ENCODE measurements around the gene TTLL6. TPM values are rescaled to one million over a fixed set of nuclear protein-coding genes. Genes with fewer than 3 reads are reported as not detected.

TTLL6 gene
- total and polyA plus RNA-seq, 4 donors: 0.94 to 2.8 (median 1.6) TPM

GRCh38 chr17:48819466-48819865, 2.4 kb upstream of the TTLL6 start:
- H3K9me3 ChIP-seq (ENCODE audit: control insufficient read depth in 4 of 4, insufficient read depth in 3 of 4, low read length in 3 of 4): no peaks in the 10 kb centered on the region
- WGBS, 2 donors: 85 to 88% methylated on average over 11 of the region's 11 CpGs
- no peak for DNase-seq
- no peak for TF ChIP-seq CTCF (IDR thresholded peaks at IDR 0.05; ENCODE audit: control extremely low read depth, extremely low read depth)
- no peaks in the 10 kb centered on the region for H3K36me3 ChIP-seq (ENCODE audit: control insufficient read depth in 4 of 4, insufficient read depth in 4 of 4, low read length in 4 of 4)
- no peak overlapping the region for H3K27ac ChIP-seq (ENCODE audit: low read depth in 1 of 2, low read length in 1 of 2)
- no peak overlapping the region for H3K4me3 ChIP-seq
- H3K4me1 ChIP-seq (ENCODE audit: control insufficient read depth in 5 of 5, insufficient read depth in 5 of 5, low read length in 5 of 5): peaks cover 0 to 8% (median 3%) of the 10 kb centered on the region in 5 donors
- no peak overlapping the region for H3K9ac ChIP-seq (ENCODE audit: insufficient read depth in 1 of 2, low read length in 2 of 2)
- no peak for ATAC-seq (ENCODE audit: insufficient read depth, low FRiP score)
- H3K27me3 ChIP-seq (ENCODE audit: control insufficient read depth in 3 of 3, insufficient read depth in 3 of 3, low read length in 2 of 3): peaks cover 0 to 19% (median 16%) of the 10 kb centered on the region in 3 donors

GRCh38 chr17:48818361-48818841, 1.4 kb upstream of the TTLL6 start:
- H3K27me3 ChIP-seq (ENCODE audit: control insufficient read depth in 3 of 3, insufficient read depth in 3 of 3, low read length in 2 of 3): peaks cover 0 to 22% (median 16%) of the 10 kb centered on the region in 3 donors
- no peak overlapping the region for H3K4me3 ChIP-seq
- no peak for ATAC-seq (ENCODE audit: insufficient read depth, low FRiP score)
- TF ChIP-seq CTCF (IDR thresholded peaks at IDR 0.05; ENCODE audit: control extremely low read depth, extremely low read depth): no peak
- no peak overlapping the region for H3K27ac ChIP-seq (ENCODE audit: low read depth in 1 of 2, low read length in 1 of 2)
- DNase-seq: no peak
- H3K4me1 ChIP-seq (ENCODE audit: control insufficient read depth in 5 of 5, insufficient read depth in 5 of 5, low read length in 5 of 5): peaks cover 0 to 8% (median 3%) of the 10 kb centered on the region in 5 donors
- H3K36me3 ChIP-seq (ENCODE audit: control insufficient read depth in 4 of 4, insufficient read depth in 4 of 4, low read length in 4 of 4): no peaks in the 10 kb centered on the region
- no peaks in the 10 kb centered on the region for H3K9me3 ChIP-seq (ENCODE audit: control insufficient read depth in 4 of 4, insufficient read depth in 3 of 4, low read length in 3 of 4)
- 58 to 73% methylated on average over 9 of the region's 9 CpGs for WGBS, 2 donors
- H3K9ac ChIP-seq (ENCODE audit: insufficient read depth in 1 of 2, low read length in 2 of 2): no peak overlapping the region

GRCh38 chr17:48816438-48816773, 623 bp downstream of the TTLL6 start:
- Histone ChIP-seq H3K9me3 (ENCODE audit: control insufficient read depth in 4 of 4, insufficient read depth in 3 of 4, low read length in 3 of 4) (no peaks in the 10 kb centered on the region), H3K27me3 (ENCODE audit: control insufficient read depth in 3 of 3, insufficient read depth in 3 of 3, low read length in 2 of 3) (peaks cover 0 to 22% (median 16%) of the 10 kb centered on the region in 3 donors), H3K4me3 (no peak overlapping the region), H3K27ac (ENCODE audit: low read depth in 1 of 2, low read length in 1 of 2) (no peak overlapping the region), H3K9ac (ENCODE audit: insufficient read depth in 1 of 2, low read length in 2 of 2) (no peak overlapping the region), H3K4me1 (ENCODE audit: control insufficient read depth in 5 of 5, insufficient read depth in 5 of 5, low read length in 5 of 5) (peaks cover 0 to 10% (median 3%) of the 10 kb centered on the region in 5 donors), H3K36me3 (ENCODE audit: control insufficient read depth in 4 of 4, insufficient read depth in 4 of 4, low read length in 4 of 4) (no peaks in the 10 kb centered on the region)
- no peak for TF ChIP-seq CTCF (IDR thresholded peaks at IDR 0.05; ENCODE audit: control extremely low read depth, extremely low read depth)
- no peak for ATAC-seq (ENCODE audit: insufficient read depth, low FRiP score)
- 8 to 11% methylated on average over 7 of the region's 7 CpGs for WGBS, 2 donors
- DNase-seq: no peak

- H3K27me3 ChIP-seq (ENCODE audit: control insufficient read depth in 3 of 3, insufficient read depth in 3 of 3, low read length in 2 of 3): peaks cover 0 to 22% (median 16%) of the 10 kb centered on the region in 3 donors
- no peak overlapping the region for H3K4me3 ChIP-seq
- WGBS, 2 donors: 75 to 77% methylated on average over 3 of the region's 3 CpGs
- no peak for DNase-seq
- H3K27ac ChIP-seq (ENCODE audit: low read depth in 1 of 2, low read length in 1 of 2): no peak overlapping the region
- no peaks in the 10 kb centered on the region for H3K36me3 ChIP-seq (ENCODE audit: control insufficient read depth in 4 of 4, insufficient read depth in 4 of 4, low read length in 4 of 4)
- no peak for ATAC-seq (ENCODE audit: insufficient read depth, low FRiP score)
- peaks cover 0 to 10% (median 3%) of the 10 kb centered on the region in 5 donors for H3K4me1 ChIP-seq (ENCODE audit: control insufficient read depth in 5 of 5, insufficient read depth in 5 of 5, low read length in 5 of 5)
- H3K9me3 ChIP-seq (ENCODE audit: control insufficient read depth in 4 of 4, insufficient read depth in 3 of 4, low read length in 3 of 4): no peaks in the 10 kb centered on the region
- no peak for TF ChIP-seq CTCF (IDR thresholded peaks at IDR 0.05; ENCODE audit: control extremely low read depth, extremely low read depth)
- H3K9ac ChIP-seq (ENCODE audit: insufficient read depth in 1 of 2, low read length in 2 of 2): no peak overlapping the region
These were observed 1.7 kb downstream of the TTLL6 start for GRCh38 chr17:48815311-48815710.
